ENCODE measurements around the gene PRKCQ. TPM values are rescaled to one million over a fixed set of nuclear protein-coding genes. Genes with fewer than 3 reads are reported as not detected.

Gene PRKCQ
- total RNA-seq, 1 experiment from 2014 or later = 12.1 TPM

GRCh38 chr10:6410830-6411229 is 169.2 kb downstream of the PRKCQ start:
- no peak overlapping the region for H4K5ac ChIP-seq (ENCODE audit: insufficient read length, low read depth, low read length)
- no peak overlapping the region for H3K4me2 ChIP-seq (ENCODE audit: insufficient read depth, insufficient read length, low read length)
- H3K36me3 Mint-ChIP-seq (ENCODE audit: insufficient read depth in 1 of 3, low read depth in 3 of 3) = no peaks in the 10 kb centered on the region
- H3K14ac ChIP-seq (ENCODE audit: insufficient read depth, low read length) = no peak overlapping the region
- H3K79me2 ChIP-seq (ENCODE audit: insufficient read depth, low read length) = no peaks in the 10 kb centered on the region
- peaks cover 7% of the 10 kb centered on the region in 2 experiments for H3K4me1 Mint-ChIP-seq
- H3K27ac ChIP-seq (ENCODE audit: insufficient read length, low read depth, low read length) = no peak overlapping the region
- no peak overlapping the region for H2AK5ac ChIP-seq (ENCODE audit: insufficient read length, low read length)
- no peak overlapping the region for H3K23ac ChIP-seq (ENCODE audit: insufficient read length, low read depth, low read length)
- WGBS (ENCODE audit: extremely low coverage, insufficient read length, low lambda C conversion rate) = no CpG with 5 or more reads among the region's 15 CpGs
- H4K8ac ChIP-seq (replicated peaks; ENCODE audit: insufficient read length, low read depth, low read length) = no peak overlapping the region
- DNase-seq = no peak
- H2BK20ac ChIP-seq (ENCODE audit: low read depth, low read length, poor library complexity, severe bottlenecking) = no peak overlapping the region
- H2AFZ ChIP-seq (ENCODE audit: low read length) = no peak overlapping the region
- no peaks in the 10 kb centered on the region for H3K9me3 Mint-ChIP-seq
- no peak overlapping the region for H3K56ac ChIP-seq (ENCODE audit: insufficient read length, low read depth, low read length)
- H3K27me3 Mint-ChIP-seq (ENCODE audit: low read depth) = no peaks in the 10 kb centered on the region
- H3K27ac Mint-ChIP-seq = no peak overlapping the region
- no peaks in the 10 kb centered on the region for H3K27me3 ChIP-seq (ENCODE audit: insufficient read depth, low read length)
- H4K91ac ChIP-seq (ENCODE audit: insufficient read length, low read depth, low read length) = no peak overlapping the region
- no peak overlapping the region for H3T11ph ChIP-seq (ENCODE audit: low read length)
- H2BK5ac ChIP-seq (ENCODE audit: insufficient read length, low read length) = no peak overlapping the region
- no peak overlapping the region for H3K4ac ChIP-seq (ENCODE audit: low read depth, low read length)
- H2BK15ac ChIP-seq (ENCODE audit: low read depth, low read length) = no peak overlapping the region
- peaks cover 3% of the 10 kb centered on the region for H4K20me1 ChIP-seq (ENCODE audit: control insufficient read depth, insufficient read depth, insufficient read length)
- no peak overlapping the region for H2BK12ac ChIP-seq (ENCODE audit: insufficient read length, low read depth, low read length)
- no peak overlapping the region for H3K9ac ChIP-seq (ENCODE audit: extremely low read depth, insufficient read length, low read length)
- no peaks in the 10 kb centered on the region for H3K79me1 ChIP-seq (ENCODE audit: insufficient read depth, low read depth, low read length, poor library complexity, severe bottlenecking)
- H3K23me2 ChIP-seq (ENCODE audit: insufficient read length, low read depth, low read length, poor library complexity, severe bottlenecking) = no peaks in the 10 kb centered on the region
- H3K18ac ChIP-seq (ENCODE audit: insufficient read length, low read depth, low read length) = no peak overlapping the region
- H3K9me3 ChIP-seq (ENCODE audit: control insufficient read depth, low read depth, low read length) = no peaks in the 10 kb centered on the region
- no peak overlapping the region for H3K4me3 Mint-ChIP-seq
- H3K4me1 ChIP-seq (ENCODE audit: insufficient read depth, low read length) = no peaks in the 10 kb centered on the region; the same call in 1 of the 2 replicates
- H2BK120ac ChIP-seq (ENCODE audit: low read depth, low read length, poor library complexity, severe bottlenecking) = no peak overlapping the region
- TF ChIP-seq CTCF (conservative IDR thresholded peaks at IDR 0.05) = no peak
